HepG2 (cell line): ENCODE results near the gene DNAJC7. TPM values are rescaled to one million over a fixed set of nuclear protein-coding genes. Genes with fewer than 3 reads are reported as not detected.

ENCODE experiments used
- KLF11 ChIP-seq: IDR thresholded peaks from 2 replicates; pipeline ENCODE4 v1.6.1; 2016; ENCODE audit warnings: missing compliant biosample characterization
- MBNL3 ChIP-seq: fragments of 250-450 bp; sonication (Bioruptor Pico); conservative IDR thresholded peaks from 2 replicates; pipeline ENCODE4 v1.8.0; 2022; ENCODE audit warnings: mild to moderate bottlenecking, inconsistent platforms
- NCOA2 ChIP-seq: sonication (generic); formaldehyde crosslinking; IDR thresholded peaks from 2 replicates; pipeline ENCODE4 v1.8.0; 2022; ENCODE audit warnings: inconsistent platforms
- NFYB ChIP-seq: sonication (generic); formaldehyde crosslinking; IDR thresholded peaks from 2 replicates; pipeline ENCODE4 v1.4.0; 2020; ENCODE audit warnings: missing genetic modification reagents
- PAF1 ChIP-seq: IDR thresholded peaks from 2 replicates; pipeline ENCODE4 v1.6.1; 2016; ENCODE audit warnings: missing genetic modification reagents, missing compliant biosample characterization
- PITX1 ChIP-seq: sonication (generic); formaldehyde crosslinking; IDR thresholded peaks from 2 replicates; pipeline ENCODE4 v1.5.1; 2020; ENCODE audit warnings: mild to moderate bottlenecking, missing genetic modification reagents
- SMARCE1 ChIP-seq: fragments of 450-650 bp; IDR thresholded peaks from 2 replicates; pipeline ENCODE4 v1.6.1; 2017; ENCODE audit warnings: borderline replicate concordance
- SRSF9 ChIP-seq: fragments of 200-400 bp; formaldehyde crosslinking; IDR thresholded peaks from 2 replicates; pipeline ENCODE4 v1.6.1; 2018; ENCODE audit warnings: borderline replicate concordance, mild to moderate bottlenecking, low read depth, low read length; ENCODE audit not compliant: insufficient read depth, poor library complexity, severe bottlenecking
- U2AF1 ChIP-seq: fragments of 200-400 bp; formaldehyde crosslinking; optimal IDR thresholded peaks from 2 replicates; pipeline ENCODE3; 2017; ENCODE audit warnings: mild to moderate bottlenecking, low read depth, low read length
- ZNF101 ChIP-seq: sonication (generic); formaldehyde crosslinking; IDR thresholded peaks from 2 replicates; pipeline ENCODE4 v1.4.0; 2020; ENCODE audit warnings: mild to moderate bottlenecking, low read depth, missing genetic modification reagents, borderline replicate concordance
- ZNF296 ChIP-seq: sonication (generic); formaldehyde crosslinking; conservative IDR thresholded peaks from 2 replicates; pipeline ENCODE4 v1.5.0; 2020; ENCODE audit warnings: mild to moderate bottlenecking, missing genetic modification reagents
- ZNF34 ChIP-seq: sonication (generic); formaldehyde crosslinking; IDR thresholded peaks from 2 replicates; pipeline ENCODE4 v1.4.0; 2020; ENCODE audit warnings: mild to moderate bottlenecking, missing genetic modification reagents, borderline replicate concordance
- ZNF547 ChIP-seq: sonication (generic); formaldehyde crosslinking; IDR thresholded peaks from 2 replicates; pipeline ENCODE4 v1.5.1; 2020; ENCODE audit warnings: mild to moderate bottlenecking, missing genetic modification reagents
- ZNF569 ChIP-seq: sonication (generic); formaldehyde crosslinking; IDR thresholded peaks from 2 replicates; pipeline ENCODE4 v1.5.0; 2020; ENCODE audit warnings: mild to moderate bottlenecking, missing genetic modification reagents, moderate library complexity, borderline replicate concordance
- ZNF589 ChIP-seq: sonication (generic); formaldehyde crosslinking; conservative IDR thresholded peaks from 2 replicates; pipeline ENCODE4 v1.8.0; 2022; ENCODE audit warnings: mild to moderate bottlenecking, moderate library complexity, missing genetic modification reagents
- ZNF597 ChIP-seq: sonication (generic); formaldehyde crosslinking; IDR thresholded peaks from 2 replicates; pipeline ENCODE4 v1.5.0; 2020; ENCODE audit warnings: missing genetic modification reagents
- ZNF724P ChIP-seq: sonication (generic); formaldehyde crosslinking; IDR thresholded peaks from 2 replicates; pipeline ENCODE4 v1.8.0; 2022; ENCODE audit warnings: missing genetic modification reagents, borderline replicate concordance
- ZNF781 ChIP-seq: sonication (generic); formaldehyde crosslinking; IDR thresholded peaks from 2 replicates; pipeline ENCODE4 v1.5.1; 2020; ENCODE audit warnings: borderline replicate concordance, mild to moderate bottlenecking, missing genetic modification reagents; ENCODE audit errors: not compliant biosample characterization
- ZSCAN22 ChIP-seq: sonication (generic); formaldehyde crosslinking; IDR thresholded peaks from 2 replicates; pipeline ENCODE4 v1.4.0; 2020; ENCODE audit warnings: mild to moderate bottlenecking, missing genetic modification reagents
- polyA plus RNA-seq, 8 experiments: library from polyadenylated mRNA; depleted of rRNA in 3 of 8; stranded (reverse) in 7 of 8; unstranded in 1 of 8; fragments of >200 nt; fragmentation: Illumina TruSeq in 4 of 8; extraction: Trizol in 4 of 8; gene quantifications; 2 replicates each; pipeline versions ENCODE4 v1.2.1 to v1.2.3, GENCODE V29; 2011 to 2016; ENCODE audit warnings: low read depth in 4 of 8, missing spikeins in 1 of 8, mixed read lengths in 1 of 8; ENCODE audit not compliant: insufficient read depth in 1 of 8
- total RNA-seq, 5 experiments: library from RNA; depleted of rRNA; stranded (reverse); fragments of >200 nt; fragmentation: Illumina TruSeq; extraction: Trizol; gene quantifications; 2 replicates each; pipeline ENCODE4 v1.2.3, GENCODE V29; 2016; ENCODE audit warnings: low read depth in 1 of 5
- TF ChIP-seq, protein P1 (sequence below): sonication (generic); formaldehyde crosslinking; IDR thresholded peaks from 2 replicates; pipeline ENCODE4 v1.4.0; 2020; ENCODE audit warnings: missing genetic modification reagents, mild to moderate bottlenecking, borderline replicate concordance
- TF ChIP-seq, protein P2 (sequence below): sonication (generic); formaldehyde crosslinking; IDR thresholded peaks from 2 replicates; pipeline ENCODE4 v1.5.0; 2020; ENCODE audit warnings: mild to moderate bottlenecking, missing genetic modification reagents, moderate library complexity
- TF ChIP-seq, protein P3 (sequence below): sonication (generic); formaldehyde crosslinking; conservative IDR thresholded peaks from 2 replicates; pipeline ENCODE4 v1.5.0; 2020; ENCODE audit warnings: missing genetic modification reagents

The DNAJC7 gene
- total and polyA plus RNA-seq, 2 of the 13 experiments (the other 11 are each of a cell fraction or from before 2014, with no cell fraction given) = 47.7 to 132 TPM

DNA sequence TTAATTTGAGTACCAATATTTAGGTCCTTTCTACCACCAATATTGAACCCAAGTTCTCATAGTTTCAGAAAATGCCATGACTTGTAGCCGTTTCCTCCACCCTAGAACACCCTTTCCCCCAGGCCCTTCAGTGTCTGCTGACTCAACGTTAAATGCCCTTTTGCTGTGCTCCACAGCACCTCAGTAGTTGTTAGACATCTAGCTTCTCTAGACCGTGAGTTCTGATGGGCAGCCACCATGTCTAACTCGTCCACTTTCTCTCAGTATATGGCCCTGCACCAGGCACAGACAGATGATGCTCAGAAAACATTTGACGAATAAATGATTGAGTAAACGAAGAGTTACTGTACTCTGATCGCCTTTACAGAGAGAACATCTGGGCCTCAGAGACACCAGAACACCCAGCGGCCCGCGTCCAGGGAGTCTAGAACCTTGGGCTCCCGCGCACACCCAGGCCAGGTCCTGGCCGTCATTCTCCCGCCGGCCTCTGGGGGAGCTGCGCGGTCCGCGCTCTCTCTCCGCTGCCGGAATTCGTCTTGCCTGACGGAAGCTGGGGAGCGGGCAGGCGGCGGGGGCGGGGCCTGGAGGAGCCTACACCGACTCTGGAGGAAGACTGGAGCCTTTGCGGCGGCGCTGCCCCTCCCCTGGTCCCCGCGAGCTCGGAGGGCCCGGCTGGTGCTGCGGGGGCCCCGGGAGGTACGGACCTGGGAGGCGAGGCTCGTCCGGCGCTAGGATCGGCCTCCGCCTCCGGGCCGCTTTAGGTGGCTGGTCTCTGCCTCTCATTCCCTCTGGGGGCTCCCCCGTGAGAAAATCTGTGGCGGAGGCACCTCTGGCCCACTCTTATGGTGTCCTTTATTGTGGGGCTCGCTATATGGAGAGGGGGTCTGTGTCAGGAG, 2.5 kb upstream of the DNAJC7 start, which contains the start of gene NKIRAS2 (continued):
- no peak for TF ChIP-seq ZNF597 (CRISPR knock-in tag)
- TF ChIP-seq ZNF781 (CRISPR knock-in tag) = peak; percentile 80
- peak; percentile 23; the same call in 1 of the 2 replicates for TF ChIP-seq NFYB
- no peak for TF ChIP-seq KLF11 (CRISPR knock-in tag)
- TF ChIP-seq, protein P1, sequence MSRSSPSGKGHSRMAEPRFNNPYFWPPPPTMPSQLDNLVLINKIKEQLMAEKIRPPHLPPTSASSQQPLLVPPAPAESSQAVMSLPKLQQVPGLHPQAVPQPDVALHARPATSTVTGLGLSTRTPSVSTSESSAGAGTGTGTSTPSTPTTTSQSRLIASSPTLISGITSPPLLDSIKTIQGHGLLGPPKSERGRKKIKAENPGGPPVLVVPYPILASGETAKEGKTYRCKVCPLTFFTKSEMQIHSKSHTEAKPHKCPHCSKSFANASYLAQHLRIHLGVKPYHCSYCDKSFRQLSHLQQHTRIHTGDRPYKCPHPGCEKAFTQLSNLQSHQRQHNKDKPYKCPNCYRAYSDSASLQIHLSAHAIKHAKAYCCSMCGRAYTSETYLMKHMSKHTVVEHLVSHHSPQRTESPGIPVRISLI (CRISPR knock-in tag) = peak; percentile 25; the same call in 1 of the 2 replicates
- TF ChIP-seq, protein P2, sequence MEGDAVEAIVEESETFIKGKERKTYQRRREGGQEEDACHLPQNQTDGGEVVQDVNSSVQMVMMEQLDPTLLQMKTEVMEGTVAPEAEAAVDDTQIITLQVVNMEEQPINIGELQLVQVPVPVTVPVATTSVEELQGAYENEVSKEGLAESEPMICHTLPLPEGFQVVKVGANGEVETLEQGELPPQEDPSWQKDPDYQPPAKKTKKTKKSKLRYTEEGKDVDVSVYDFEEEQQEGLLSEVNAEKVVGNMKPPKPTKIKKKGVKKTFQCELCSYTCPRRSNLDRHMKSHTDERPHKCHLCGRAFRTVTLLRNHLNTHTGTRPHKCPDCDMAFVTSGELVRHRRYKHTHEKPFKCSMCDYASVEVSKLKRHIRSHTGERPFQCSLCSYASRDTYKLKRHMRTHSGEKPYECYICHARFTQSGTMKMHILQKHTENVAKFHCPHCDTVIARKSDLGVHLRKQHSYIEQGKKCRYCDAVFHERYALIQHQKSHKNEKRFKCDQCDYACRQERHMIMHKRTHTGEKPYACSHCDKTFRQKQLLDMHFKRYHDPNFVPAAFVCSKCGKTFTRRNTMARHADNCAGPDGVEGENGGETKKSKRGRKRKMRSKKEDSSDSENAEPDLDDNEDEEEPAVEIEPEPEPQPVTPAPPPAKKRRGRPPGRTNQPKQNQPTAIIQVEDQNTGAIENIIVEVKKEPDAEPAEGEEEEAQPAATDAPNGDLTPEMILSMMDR = peak; percentile 99
- TF ChIP-seq SRSF9 = no peak
- TF ChIP-seq U2AF1 = peak; percentile 98
- TF ChIP-seq ZSCAN22 = no peak
- TF ChIP-seq NCOA2 (CRISPR knock-in tag) = no peak; the same call in 1 of the 2 replicates
- TF ChIP-seq MBNL3 (CRISPR knock-in tag) = no peak
- no peak for TF ChIP-seq ZNF569
- TF ChIP-seq, protein P3, sequence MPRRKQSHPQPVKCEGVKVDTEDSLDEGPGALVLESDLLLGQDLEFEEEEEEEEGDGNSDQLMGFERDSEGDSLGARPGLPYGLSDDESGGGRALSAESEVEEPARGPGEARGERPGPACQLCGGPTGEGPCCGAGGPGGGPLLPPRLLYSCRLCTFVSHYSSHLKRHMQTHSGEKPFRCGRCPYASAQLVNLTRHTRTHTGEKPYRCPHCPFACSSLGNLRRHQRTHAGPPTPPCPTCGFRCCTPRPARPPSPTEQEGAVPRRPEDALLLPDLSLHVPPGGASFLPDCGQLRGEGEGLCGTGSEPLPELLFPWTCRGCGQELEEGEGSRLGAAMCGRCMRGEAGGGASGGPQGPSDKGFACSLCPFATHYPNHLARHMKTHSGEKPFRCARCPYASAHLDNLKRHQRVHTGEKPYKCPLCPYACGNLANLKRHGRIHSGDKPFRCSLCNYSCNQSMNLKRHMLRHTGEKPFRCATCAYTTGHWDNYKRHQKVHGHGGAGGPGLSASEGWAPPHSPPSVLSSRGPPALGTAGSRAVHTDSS = 0 out of 2 replicates have a peak, but pooled peaks have one; percentile 58
- TF ChIP-seq ZNF547 (CRISPR knock-in tag) = peak; percentile 53
- TF ChIP-seq ZNF589 (CRISPR knock-in tag) = no peak
- peak; percentile 95; the same call in 1 of the 2 replicates for TF ChIP-seq ZNF34 (CRISPR knock-in tag)
- peak; percentile 83; the same call in 1 of the 2 replicates for TF ChIP-seq PITX1
- no peak for TF ChIP-seq SMARCE1
- TF ChIP-seq ZNF101 (CRISPR knock-in tag) = no peak
- TF ChIP-seq PAF1 (CRISPR knock-in tag) = no peak
- TF ChIP-seq ZNF724P (CRISPR knock-in tag) = no peak
- 0 out of 2 replicates have a peak, but pooled peaks have one; percentile 72 for TF ChIP-seq ZNF296 (CRISPR knock-in tag)
